Activated naive CD8-positive, alpha-beta T cell treated with anti-CD3 and anti-CD28 coated beads, Interleukin-2, amount 50 U/mL, for 16 hours (primary cell): ENCODE measurements around the gene MEIOSIN.
"Not testable (repeated sequence)": the region's sequence is repeated elsewhere in the genome, so short reads cannot be mapped to it uniquely, and the experiment has no call there.

Experiments
- DNase-seq: peaks from one replicate; pipeline ENCODE4 v3.0.0-alpha.2; 2020; ENCODE audit warnings: low read depth, low spot score

MEIOSIN gene, protein sequence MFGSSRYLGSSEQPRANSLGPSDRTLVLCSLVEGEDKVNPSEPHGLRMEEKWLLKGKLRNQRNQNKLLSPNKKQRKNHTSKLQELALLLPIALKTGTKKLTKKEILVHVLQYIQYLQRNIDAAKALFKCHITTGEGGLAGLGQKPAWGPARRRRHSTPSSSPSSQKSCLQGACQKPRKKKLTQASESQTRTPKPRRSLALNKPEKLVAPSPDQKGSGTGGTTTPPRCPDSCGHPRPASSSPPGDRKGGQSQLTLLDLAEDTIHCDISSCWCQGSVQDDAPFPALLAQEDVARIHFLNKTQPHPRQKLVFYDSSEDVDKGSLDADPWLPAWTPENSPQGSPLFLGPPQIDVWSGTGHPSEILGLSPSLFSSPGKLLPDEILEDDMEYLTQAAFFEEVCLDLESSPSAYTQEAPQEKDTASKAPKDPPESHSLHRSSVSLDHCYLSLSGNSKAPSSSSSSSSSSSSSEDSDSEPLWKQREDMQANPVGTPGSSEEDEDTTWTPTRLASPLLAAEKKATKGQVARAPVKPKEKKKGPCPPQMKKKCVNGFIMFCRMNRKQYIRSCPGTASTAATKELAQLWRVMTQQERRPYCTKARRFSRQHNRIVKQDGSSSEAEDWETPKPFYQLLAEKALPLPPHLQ

DNA sequence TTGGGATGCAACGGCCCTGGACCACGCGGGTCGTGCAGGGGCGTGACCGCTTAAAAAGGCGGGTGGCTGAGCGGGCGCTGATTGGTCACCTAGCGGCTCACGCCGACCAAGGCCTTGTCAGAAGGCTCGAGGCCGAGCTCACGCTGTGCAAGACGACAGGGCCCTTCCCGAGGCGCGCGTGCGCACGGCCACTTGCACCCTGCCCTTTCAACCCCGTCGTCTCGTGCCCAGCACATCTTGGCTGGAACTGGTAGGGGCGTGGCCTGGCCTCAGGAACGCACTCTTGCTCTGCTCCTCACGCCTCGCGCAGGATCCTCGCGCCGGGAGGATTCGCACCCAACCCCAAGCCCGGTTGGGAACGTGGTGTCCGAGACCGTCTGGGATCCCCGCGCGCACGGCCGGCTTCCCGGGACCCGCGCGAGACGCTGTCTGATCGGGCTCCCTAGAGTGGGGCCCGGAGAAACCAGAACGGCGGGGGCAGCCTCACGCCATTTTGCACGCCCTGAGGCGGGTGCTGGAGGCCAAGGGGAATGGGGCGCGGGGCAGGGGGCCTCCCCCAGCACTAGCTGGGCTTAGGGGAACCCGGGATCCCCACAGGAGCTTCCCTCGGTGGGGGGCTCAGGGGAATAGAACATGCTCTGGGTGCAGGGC, at the start of gene MEIOSIN:
MEIOSIN (plus strand) TSS at position 280 of the 651 bp plus-strand sequence. CDS start 1,938 bp downstream, outside the sequence.
- no peak for DNase-seq

DNA sequence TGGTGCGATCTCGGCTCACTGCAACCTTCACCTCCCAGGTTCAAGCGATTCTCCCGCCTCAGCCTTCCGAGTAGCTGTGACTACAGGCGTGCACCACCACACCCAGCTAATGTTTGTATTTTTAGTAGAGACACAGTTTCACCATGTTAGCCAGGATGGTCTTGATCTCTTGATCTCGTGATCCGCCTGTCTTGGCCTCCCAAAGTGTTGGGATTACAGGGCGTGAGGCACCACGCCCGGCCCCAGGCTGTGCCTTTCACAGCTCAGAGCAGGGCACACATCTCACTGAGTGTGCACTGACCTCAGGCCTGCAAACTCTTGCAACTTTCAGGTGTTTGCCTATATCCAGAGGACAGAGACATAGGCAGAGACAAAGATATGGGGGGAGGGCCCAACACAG, 48.2 kb upstream of the MEIOSIN start:
- not testable (repeated sequence) for DNase-seq

DNA sequence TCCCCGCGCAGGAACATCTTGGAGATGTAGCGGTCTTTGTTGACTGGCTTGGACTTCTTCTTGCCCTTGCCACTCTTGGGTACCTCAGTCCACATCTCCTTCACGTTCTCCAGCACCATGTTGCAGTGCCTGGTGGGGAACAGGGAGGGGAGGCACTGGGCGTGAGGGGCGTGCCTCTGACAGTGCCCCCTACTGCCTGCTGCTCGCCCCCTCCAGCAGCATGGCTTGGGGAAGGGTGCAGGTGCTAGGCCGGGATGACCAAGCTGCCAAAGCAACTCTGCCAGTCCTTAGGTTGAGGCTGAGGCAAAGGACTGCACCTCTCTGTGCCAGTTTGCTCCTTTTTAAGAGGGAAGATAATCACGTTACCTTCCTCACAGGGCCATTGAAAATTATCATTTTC, 45.6 kb upstream of the MEIOSIN start:
- DNase-seq: no peak

DNA sequence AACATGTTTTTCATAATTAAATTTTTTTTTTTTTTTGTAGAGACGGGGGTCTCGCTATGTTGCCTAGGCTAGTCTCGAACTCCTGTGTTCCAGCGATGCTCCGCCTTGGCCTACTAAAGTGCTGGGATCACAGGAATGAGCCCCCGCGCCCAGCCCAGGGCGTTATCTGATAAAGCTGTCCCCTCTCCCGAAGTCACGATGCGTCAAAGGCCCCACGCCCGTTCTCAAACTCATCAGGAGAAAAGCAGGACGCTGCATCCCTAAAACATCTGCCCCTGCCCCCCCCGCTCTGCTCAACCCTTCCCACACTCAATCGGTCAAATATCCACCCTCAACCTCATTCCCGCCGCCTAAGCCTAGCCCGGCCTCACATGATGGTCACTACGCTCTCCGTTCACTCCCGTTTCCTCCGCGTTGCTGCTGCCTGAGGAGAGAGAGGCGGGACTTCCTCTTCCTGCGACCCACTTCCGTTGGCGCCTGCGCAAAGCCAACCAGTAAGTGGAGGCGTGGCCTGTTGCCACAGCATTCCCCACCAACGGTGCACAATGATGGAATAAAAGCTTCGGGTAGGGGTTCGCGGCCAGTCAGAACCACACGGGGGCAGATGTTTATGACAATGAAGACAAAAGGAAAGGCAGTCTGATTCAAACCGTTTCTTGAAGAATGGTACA, 41.6 kb upstream of the MEIOSIN start, which contains the start of gene SNRPD2:
SNRPD2 (minus strand) TSS at position 438 of the 671 bp plus-strand sequence; CDS start at position 373, 65 bp downstream.
- peak; percentile 79 for DNase-seq

DNA sequence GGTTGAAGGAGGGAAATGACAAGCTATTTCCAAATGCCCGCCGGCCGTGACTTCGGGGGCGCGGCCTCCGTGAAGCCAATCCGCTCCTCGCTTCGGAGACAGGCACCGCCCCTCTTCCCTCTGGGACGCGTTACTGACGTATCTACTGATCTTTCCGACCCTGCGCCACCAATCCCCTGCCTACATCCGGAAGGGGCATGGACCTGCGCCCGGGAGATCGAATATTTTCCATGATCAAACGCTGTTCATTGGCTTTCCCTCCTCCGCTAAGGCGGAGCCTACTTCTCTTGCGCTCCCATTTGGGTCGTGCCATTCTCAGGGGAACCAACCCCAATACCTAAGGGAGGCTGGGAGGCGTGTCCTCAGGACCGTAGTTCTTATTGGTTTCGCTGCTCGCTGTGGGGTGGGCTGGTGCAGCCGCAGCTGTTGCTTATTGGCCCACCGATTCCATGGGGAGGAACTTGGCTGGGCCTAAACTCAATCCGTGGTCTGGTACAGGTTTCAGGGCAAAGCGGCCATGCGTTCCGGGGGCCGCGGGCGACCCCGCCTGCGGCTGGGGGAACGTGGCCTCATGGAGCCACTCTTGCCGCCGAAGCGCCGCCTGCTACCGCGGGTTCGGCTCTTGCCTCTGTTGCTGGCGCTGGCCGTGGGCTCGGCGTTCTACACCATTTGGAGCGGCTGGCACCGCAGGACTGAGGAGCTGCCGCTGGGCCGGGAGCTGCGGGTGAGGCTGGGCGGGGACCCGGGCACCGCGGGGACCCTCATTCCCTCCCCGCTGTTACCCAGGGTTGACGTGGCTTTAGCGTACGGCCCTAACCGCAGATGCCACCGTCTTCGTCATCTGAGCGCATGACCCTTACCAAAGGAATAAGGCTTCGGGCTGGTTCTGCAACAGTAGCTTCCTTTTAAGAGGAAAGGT, 40.8 kb upstream of the MEIOSIN start, which contains the start of gene QPCTL:
QPCTL (plus strand) TSS at position 480 of the 919 bp plus-strand sequence; CDS start at position 518, 38 bp downstream.
- peak; percentile 95 for DNase-seq

DNA sequence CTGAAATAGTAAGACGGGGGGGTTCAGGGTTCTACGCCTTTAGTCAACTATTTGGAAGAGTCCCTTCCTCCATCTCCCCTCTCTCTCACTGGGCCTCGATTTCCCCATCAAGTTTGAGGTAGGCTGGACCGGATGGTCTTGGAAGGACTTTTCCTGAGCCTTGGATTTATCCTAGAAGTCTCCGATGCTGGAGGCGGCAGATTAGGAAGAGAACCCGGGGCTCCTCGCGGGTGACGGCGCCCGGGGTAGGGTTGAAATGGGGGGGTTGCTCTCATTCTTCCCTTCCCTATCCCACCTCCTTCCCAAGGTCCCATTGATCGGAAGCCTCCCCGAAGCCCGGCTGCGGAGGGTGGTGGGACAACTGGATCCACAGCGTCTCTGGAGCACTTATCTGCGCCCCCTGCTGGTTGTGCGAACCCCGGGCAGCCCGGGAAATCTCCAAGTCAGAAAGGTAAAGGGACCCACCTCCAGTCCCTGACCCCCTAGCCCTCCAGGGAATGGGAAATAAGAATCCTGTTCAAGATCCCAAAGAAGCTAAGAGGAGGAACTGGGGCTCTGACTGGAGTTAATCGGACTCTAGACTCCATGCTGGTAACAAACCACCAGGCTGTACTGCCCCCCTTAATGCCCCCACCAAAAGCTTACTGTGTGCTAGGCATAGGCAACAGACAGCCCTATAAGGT, 40.0 kb upstream of the MEIOSIN start:
- DNase-seq: peak; percentile 65

DNA sequence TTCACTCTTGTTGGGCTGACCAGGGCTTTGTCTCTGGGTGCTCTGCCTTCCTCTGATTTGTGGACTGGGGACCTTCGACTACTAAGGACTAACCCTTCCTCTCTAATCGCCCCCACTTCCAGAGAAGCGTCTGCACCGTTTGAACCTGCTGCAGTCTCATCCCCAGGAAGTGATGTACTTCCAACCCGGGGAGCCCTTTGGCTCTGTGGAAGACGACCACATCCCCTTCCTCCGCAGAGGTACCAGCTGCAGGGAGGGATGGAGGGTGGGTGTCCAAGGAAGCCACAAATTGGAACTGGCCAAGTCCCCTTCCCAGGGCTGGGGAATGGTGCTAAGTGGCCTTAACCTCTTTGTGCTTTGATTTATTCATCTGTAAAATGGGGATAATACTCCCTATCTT, 31.6 kb upstream of the MEIOSIN start:
- no peak for DNase-seq

DNA sequence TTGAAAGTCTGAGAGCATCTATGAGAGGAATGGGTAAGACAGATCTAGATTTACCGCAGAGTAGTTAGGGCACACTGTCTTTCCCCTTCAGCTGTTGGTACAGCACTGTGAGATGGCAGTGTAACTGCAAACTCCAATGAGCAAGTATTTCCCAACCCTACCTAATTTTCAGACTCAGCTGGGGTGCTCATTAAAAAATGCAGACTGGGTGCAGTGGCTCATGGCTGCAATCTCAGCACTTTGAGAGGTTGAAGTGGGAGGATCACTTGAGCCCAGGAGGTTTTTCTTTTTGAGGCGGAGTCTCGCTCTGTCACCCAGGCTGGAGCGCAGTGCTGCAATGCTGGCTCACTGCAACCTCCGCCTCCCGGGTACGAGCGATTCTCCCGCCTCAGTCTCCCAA, 28.1 kb upstream of the MEIOSIN start:
- DNase-seq: no peak

DNA sequence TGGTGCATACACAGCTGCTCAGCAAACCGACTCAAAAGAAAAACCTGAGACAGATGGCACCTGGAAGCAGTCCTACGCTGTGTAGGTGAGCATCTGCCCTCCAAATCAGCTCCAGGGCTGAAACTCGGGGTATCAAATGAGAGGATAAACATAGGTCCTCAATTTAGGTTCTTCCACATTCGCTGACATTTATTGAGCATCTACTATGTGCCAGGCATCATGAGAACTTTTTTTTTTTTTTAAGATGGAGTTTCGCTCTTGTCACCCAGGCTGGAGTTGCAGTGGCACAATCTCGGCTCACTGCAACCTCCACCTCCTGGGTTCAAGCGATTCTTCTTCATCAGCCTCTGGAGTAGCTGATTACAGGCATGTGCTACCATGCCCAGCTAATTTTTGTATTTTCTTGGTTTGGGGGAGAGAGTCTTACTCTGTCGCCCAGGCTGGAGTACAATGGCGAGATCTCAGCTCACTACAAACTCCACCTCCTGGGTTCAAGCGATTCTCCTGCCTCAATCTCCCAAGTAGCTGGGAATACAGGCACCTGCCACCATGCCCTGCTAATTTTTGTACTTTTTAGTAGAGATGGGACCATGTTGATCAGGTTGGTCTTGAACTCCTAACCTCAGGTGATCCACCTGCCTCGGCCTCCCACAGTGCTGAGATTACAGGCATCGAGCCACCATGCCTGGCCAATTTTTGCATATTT, 27.4 kb upstream of the MEIOSIN start:
- no peak for DNase-seq

DNA sequence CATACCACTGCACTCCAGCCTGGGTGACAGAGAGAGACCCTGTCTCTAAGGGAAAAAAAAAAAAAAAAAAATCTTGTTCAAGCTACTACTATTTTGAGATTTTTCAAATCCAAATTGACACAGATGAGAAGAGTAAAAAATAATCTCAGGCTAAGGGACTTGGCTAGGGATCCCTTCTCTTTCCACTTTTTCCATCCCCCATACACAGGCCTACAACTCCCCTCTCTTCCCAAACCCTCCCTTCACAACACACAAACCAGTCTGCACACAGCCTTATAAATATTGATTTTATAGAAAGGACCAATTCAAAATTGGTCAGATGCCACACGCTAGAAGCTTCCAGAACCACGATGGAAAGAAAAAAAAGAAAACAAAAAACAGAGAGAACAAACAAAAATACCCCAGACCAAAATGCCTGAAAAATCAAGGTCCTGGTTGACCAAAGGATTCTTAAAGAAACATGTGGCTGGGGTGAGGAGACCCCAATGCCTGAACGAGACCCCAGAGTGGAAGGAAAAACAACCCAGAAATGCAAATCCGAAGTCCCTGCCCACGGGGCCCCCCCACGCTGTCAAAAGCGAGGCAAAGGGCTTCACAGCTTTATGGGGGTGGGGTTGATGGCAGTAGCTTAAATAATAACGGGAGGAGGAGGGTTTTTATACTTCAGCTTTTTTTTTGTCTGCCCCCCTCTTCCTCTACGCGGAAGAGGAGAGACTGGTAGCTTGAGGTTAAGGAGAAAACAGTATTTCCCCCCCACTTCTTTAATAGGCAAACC, 22.7 kb upstream of the MEIOSIN start:
- no peak for DNase-seq

DNA sequence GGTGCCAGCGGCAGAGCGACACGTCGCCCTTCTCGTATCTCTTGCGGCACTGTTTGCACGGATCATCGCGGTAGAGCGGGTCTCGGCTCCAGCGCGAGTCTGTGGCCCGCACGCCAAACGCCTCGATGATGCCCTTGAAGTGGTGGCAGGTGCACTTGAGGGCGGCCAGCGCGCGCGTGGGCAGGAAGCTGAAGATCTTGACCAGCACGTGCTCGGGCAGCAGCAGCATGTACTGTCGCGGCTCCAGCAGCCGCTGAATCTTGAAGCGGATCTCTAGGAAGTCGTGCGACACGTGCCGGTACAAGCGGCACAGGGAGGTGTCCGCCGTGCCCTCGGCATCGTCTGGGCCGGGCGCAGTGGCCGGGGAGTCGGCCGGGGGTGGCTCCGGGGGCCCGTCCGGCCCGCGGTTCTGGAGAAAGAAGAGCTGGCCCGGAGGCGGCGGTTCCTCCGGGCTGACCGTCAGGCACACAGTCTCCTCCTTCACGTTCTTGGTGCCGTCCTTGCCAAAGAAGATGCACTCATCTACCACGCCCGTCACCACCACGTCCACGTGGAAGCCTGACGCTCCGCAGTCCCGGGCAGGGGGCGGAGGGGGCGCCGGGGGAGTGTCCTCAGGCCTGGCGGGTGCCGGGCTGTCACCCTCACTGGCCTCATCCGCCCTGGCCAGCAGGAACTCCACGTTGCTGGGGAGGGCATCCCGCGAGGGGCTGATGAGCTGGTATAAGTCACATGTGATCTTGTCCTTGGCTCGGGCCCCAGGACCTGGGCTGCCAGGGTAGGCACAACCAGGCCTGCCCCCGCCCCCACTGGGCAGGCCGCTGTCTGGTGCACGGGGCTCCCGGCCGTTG, 21.2 kb upstream of the MEIOSIN start:
- DNase-seq: no peak

DNA sequence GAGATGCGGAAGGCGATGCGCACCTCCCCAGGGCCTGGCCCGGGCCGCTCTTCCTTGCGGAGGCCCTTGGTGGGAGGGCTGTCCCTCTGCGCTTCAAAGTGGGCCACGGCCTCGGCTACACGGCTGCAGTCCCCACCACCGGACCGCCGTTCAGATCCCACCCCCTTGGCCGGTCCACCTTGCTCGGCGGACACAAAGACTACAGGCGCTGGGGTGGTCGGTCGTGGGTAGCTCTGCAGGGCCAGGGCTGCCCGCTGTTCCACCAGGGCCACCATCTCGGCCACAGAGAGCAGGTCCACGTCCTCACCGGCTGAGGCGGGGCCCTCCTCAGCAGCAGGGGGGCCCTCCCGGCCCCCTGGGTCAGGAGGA, 20.6 kb upstream of the MEIOSIN start:
- DNase-seq: no peak

DNA sequence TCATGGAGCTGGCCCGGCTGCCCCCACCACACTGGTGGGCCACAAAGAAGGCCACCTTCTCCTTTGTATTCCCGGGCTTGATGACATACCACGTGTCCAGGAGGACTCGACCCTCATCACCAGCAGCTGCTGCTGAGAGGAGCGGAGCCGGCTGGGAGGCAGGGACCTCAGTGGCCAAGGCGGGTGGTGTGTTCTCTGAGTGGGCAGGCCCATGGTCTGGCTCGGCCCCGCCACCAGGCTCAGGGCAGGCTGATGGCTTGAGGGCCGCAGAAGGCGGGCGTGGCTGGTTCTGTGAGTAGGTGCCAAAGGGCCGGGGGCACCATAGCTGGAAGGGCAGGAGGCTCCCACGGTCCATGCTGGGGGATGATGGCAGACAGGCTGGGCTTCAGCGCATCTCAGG, 20.1 kb upstream of the MEIOSIN start:
- DNase-seq: no peak

DNA sequence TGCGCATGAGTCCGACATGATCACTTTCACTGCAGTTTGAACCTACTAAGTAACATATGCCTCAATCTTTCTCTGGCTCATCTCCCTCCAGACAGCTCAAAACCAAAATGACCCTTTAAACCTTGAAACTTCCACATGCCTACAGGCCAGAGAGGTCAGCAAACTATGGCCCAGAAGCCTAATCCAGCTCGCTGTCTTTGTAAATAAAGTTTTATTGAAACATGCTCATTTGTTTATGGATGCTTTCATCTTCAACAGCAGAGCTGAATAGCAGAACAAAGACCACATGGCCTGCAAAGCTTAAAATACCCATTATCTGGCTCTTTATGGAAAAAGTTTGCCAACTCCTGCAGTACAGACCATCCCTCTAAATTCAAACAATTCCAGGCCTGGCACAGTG, 18.1 kb upstream of the MEIOSIN start:
- no peak for DNase-seq

DNA sequence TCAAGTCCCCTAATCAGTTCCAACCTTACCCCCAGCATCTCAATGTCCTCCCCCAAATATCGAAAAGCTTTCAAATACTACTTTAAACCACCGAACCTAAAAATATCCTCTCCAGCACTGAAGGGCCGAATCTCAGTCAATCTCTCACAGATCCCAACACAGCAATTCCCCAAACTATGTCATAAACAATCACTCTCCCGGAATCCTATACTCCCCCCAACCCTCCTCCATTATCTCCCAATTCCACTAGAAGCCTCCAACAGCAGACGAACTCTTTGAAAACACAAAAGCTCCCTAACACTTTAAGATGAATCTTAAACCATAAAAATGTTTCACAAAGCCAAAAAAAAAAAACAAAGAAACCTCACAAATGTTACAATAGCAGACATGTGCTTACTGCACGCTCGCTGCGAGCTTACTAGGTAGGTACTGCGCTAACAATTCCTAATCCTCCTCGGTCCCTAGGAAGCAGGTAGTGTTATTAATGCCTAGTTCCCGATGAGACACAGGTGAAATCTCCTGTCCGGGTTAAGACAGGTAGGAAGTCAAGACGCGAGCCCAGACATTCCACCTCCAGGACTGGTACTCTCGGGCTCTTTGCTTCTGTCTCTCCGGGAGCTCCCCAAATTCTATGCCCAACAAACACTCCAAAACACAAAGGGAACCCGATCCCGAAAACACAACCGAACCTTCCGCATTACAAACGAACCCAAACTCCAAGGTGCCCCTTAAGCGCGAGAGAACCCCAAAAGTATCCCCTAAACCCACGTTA, 16.7 kb upstream of the MEIOSIN start:
- DNase-seq: no peak

DNA sequence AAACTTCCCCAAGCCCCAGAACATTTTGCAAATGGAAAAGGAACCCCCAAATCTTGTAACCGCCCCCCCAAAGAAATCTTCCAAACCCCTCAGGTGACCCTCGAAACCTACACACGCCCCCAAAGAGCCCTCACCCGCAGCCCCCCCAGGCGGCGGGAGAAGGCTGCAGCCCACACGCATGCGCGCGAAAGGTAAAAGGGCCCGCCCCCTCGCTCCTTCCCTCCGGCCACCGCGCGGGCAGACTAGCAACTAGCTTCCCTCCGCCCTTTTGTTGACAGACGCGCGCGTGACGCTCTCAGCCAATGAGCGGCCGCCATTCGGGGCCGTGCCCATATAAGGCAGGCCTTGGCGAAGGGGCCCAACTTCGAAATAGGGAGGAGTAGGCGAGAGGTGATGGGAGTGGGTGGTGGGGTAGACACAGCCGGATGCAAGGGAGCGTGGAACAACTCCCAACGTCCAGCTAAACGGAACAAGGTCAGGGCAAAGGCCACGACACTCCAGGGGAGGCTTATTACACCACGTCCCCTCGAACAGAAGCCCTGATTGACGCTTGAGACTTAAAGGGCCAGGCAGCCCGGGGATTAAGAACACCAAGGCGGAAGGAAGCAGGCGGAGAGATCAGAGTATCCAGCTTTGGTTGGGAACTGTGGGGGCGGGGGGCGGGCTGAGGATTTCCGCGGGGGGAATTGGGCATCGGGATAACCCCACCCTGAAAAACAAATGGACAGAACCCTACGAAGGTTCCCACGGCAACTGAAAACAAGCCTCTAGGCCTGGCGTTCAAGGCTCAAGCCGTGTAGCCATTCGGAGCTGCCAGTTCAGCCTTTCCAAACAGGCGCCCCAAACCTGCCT, 15.9 kb upstream of the MEIOSIN start:
- peak; percentile 89 for DNase-seq
